ENCODE data around the gene PPP1R9A. TPM values are rescaled to one million over a fixed set of nuclear protein-coding genes. Genes with fewer than 3 reads are reported as not detected.

The PPP1R9A gene
- total and polyA plus RNA-seq, 12 donors = 1.4 to 41.9 (median 29.1) TPM

DNA sequence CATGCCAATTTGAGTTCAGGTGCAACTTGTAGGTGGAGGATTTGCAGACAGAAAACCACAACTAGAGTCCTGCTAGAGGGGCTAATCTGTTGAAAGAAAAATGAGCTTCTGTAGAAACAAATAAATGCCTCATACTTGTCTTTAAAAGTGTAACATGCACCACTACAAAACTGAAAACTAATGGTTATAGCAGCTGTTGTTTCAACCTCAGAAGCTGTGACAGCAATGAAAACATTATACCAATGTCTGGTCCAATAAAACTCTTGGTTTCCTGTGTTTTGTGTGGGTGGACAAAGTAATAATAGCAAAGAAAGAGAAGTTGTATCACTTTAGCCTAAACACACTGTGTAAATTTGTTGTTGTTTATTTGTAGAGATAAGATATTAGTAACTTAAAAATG lies 3.4 kb upstream of the PPP1R9A start:
- intact Hi-C loops (cut with DNase I) = loop anchor here in 1 of 10 donors (10.0 kb wide), 1 partner anchor 61 kb away; no protein-coding TSS in a partner anchor

GRCh38 chr7:94904982-94905381 lies 2.4 kb upstream of the PPP1R9A start:
- H3K27ac ChIP-seq = no peak overlapping the region
- H3K4me1 ChIP-seq = peaks cover 0 to 15% (median 10%) of the 10 kb centered on the region in 9 donors
- ATAC-seq = no peak
- 95 to 96% methylated on average over 1 of the region's 1 CpG for WGBS, 2 donors
- intact Hi-C loops (cut with DNase I) = loop anchor here in 1 of 10 donors (10.0 kb wide), 1 partner anchor 60 kb away; no protein-coding TSS in a partner anchor
- TF ChIP-seq, protein P1, sequence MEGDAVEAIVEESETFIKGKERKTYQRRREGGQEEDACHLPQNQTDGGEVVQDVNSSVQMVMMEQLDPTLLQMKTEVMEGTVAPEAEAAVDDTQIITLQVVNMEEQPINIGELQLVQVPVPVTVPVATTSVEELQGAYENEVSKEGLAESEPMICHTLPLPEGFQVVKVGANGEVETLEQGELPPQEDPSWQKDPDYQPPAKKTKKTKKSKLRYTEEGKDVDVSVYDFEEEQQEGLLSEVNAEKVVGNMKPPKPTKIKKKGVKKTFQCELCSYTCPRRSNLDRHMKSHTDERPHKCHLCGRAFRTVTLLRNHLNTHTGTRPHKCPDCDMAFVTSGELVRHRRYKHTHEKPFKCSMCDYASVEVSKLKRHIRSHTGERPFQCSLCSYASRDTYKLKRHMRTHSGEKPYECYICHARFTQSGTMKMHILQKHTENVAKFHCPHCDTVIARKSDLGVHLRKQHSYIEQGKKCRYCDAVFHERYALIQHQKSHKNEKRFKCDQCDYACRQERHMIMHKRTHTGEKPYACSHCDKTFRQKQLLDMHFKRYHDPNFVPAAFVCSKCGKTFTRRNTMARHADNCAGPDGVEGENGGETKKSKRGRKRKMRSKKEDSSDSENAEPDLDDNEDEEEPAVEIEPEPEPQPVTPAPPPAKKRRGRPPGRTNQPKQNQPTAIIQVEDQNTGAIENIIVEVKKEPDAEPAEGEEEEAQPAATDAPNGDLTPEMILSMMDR (IDR thresholded peaks at IDR 0.05) = no peak
- no peaks in the 10 kb centered on the region for H3K36me3 ChIP-seq
- peaks cover 0 to 32% (median 5%) of the 10 kb centered on the region in 7 donors for H3K27me3 ChIP-seq
- no peaks in the 10 kb centered on the region for H3K9me3 ChIP-seq
- DNase-seq = no peak
- H3K4me3 ChIP-seq = no peak overlapping the region

More for the DNA sequence above, 3.4 kb upstream of the PPP1R9A start:
- Histone ChIP-seq H3K27me3 (peaks cover 0 to 26% (median 5%) of the 10 kb centered on the region in 7 donors), H3K36me3 (no peaks in the 10 kb centered on the region), H3K9me3 (no peaks in the 10 kb centered on the region), H3K4me1 (peaks cover 0 to 11% (median 6%) of the 10 kb centered on the region in 9 donors), H3K27ac (no peak overlapping the region), H3K4me3 (no peak overlapping the region)
- TF ChIP-seq, protein P1 (IDR thresholded peaks at IDR 0.05) = no peak
- ATAC-seq = no peak
- no peak for DNase-seq

GRCh38 chr7:94906065-94906851 lies 1.1 kb upstream of the PPP1R9A start:
- 87% methylated on average over 8 of the region's 8 CpGs for WGBS, 2 donors
- no peak for ATAC-seq
- intact Hi-C loops (cut with DNase I) = loop anchor here in 1 of 10 donors (10.0 kb wide), 1 partner anchor 59 kb away; no protein-coding TSS in a partner anchor

GRCh38 chr7:94907811-94908322 lies 473 bp downstream of the PPP1R9A start:
- ATAC-seq = peak; percentile 7 to 69 (median 57)
- TF ChIP-seq, protein P1 (IDR thresholded peaks at IDR 0.05) = no peak
- Histone ChIP-seq H3K4me3 (peak overlapping the region; percentile 11 to 70 (median 60)), H3K27ac (peak overlapping the region; percentile 26 to 83 (median 72)), H3K36me3 (no peaks in the 10 kb centered on the region), H3K27me3 (peaks cover 0 to 41% (median 5%) of the 10 kb centered on the region in 7 donors), H3K9me3 (no peaks in the 10 kb centered on the region), H3K4me1 (peaks cover 0 to 20% (median 10%) of the 10 kb centered on the region in 9 donors)
- intact Hi-C loops (cut with DNase I) = loop anchor here in 1 of 10 donors (10.0 kb wide), 1 partner anchor 57 kb away; no protein-coding TSS in a partner anchor
- WGBS, 2 donors = 0 to 1% methylated on average over 55 to 65 of the region's 65 CpGs
- DNase-seq = peak; percentile 4 to 11

More at GRCh38 chr7:94906065-94906851, 1.1 kb upstream of the PPP1R9A start:
- Histone ChIP-seq H3K27me3 (peaks cover 0 to 41% (median 5%) of the 10 kb centered on the region in 7 donors), H3K4me1 (peaks cover 0 to 15% (median 10%) of the 10 kb centered on the region in 9 donors), H3K4me3 (no peak overlapping the region), H3K27ac (no peak overlapping the region), H3K36me3 (no peaks in the 10 kb centered on the region), H3K9me3 (no peaks in the 10 kb centered on the region)
- TF ChIP-seq, protein P1 (IDR thresholded peaks at IDR 0.05) = no peak
- no peak for DNase-seq

Measured in heart right ventricle (tissue), 16 donors.